Fibroblast of lung (primary cell): ENCODE measurements around the gene PXMP2.

ENCODE experiments used
- EZH2 ChIP-seq: IDR thresholded peaks from 2 replicates; pipeline ENCODE4 v1.5.1; 2012; ENCODE audit warnings: low read length, control low read depth, mild to moderate bottlenecking; ENCODE audit errors: missing control alignments
- TF ChIP-seq, protein P1 (sequence below), 2 donors: IDR thresholded peaks in 1 of 2; conservative IDR thresholded peaks in 1 of 2; 1 replicate in 1 of 2; 2 replicates in 1 of 2; pipeline ENCODE4 v1.5.1; 2011 to 2012; ENCODE audit warnings: low read length in 2 of 2, control low read depth in 1 of 2, inconsistent platforms in 1 of 2, low read depth in 1 of 2, mild to moderate bottlenecking in 1 of 2

DNA sequence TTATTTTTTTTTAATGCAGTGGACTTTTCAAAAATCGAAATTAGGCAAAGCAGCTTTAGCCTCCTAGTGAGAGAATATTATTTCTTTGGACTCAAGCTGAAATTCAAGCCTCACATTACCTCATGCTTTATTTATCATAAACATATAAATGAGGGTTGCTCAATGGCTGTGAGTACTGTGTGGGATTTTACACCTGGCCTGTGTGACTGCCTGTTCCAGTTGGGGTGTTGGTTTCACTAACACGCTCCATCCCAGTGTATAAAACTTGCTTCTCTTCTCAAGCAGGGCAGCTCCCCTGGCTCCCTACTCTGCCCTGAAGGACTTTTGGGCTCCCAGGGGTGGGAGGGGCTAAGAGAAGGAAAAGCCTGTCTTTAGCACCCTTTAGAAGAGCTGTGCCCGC is 59.2 kb downstream of the PXMP2 start:
- TF ChIP-seq, protein P1, sequence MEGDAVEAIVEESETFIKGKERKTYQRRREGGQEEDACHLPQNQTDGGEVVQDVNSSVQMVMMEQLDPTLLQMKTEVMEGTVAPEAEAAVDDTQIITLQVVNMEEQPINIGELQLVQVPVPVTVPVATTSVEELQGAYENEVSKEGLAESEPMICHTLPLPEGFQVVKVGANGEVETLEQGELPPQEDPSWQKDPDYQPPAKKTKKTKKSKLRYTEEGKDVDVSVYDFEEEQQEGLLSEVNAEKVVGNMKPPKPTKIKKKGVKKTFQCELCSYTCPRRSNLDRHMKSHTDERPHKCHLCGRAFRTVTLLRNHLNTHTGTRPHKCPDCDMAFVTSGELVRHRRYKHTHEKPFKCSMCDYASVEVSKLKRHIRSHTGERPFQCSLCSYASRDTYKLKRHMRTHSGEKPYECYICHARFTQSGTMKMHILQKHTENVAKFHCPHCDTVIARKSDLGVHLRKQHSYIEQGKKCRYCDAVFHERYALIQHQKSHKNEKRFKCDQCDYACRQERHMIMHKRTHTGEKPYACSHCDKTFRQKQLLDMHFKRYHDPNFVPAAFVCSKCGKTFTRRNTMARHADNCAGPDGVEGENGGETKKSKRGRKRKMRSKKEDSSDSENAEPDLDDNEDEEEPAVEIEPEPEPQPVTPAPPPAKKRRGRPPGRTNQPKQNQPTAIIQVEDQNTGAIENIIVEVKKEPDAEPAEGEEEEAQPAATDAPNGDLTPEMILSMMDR (conservative IDR thresholded peaks at IDR 0.05 in 1 of 2, IDR thresholded peaks at IDR 0.05 in 1 of 2; ENCODE audit: low read depth in 1 of 2, low read length in 2 of 2) = no peak
- TF ChIP-seq EZH2 = no peak
